H9 (cell line): ENCODE data around the gene AMOTL1. TPM values are rescaled to one million over a fixed set of nuclear protein-coding genes. Genes with fewer than 3 reads are reported as not detected.

Source experiments
- DNase-seq: peaks from one replicate; pipeline ENCODE4 v3.0.0-alpha.2; 2017
- H2AFZ ChIP-seq: one replicate; pipeline ENCODE4 v1.6.1; 2013; ENCODE audit warnings: mild to moderate bottlenecking, low read length, control low read depth, moderate library complexity
- H2AK5ac ChIP-seq: 2 replicates; pipeline ENCODE4 v1.6.1; 2013; ENCODE audit warnings: low read length, control low read depth, mixed read lengths; ENCODE audit not compliant: insufficient read length
- H2BK120ac ChIP-seq: one replicate; pipeline ENCODE4 v1.6.1; 2013; ENCODE audit warnings: low read depth, mild to moderate bottlenecking, low read length, control low read depth, inconsistent platforms; ENCODE audit not compliant: poor library complexity, severe bottlenecking
- H2BK12ac ChIP-seq: 2 replicates; pipeline ENCODE4 v1.6.1; 2013; ENCODE audit warnings: low read length, control low read depth, mixed read lengths, low read depth; ENCODE audit not compliant: insufficient read length
- H2BK15ac ChIP-seq: 2 replicates; pipeline ENCODE4 v1.6.1; 2013; ENCODE audit warnings: low read depth, low read length, control low read depth
- H2BK20ac ChIP-seq: one replicate; pipeline ENCODE4 v1.6.1; 2013; ENCODE audit warnings: low read depth, mild to moderate bottlenecking, low read length, control low read depth, inconsistent platforms; ENCODE audit not compliant: poor library complexity, severe bottlenecking
- H2BK5ac ChIP-seq: 2 replicates; pipeline ENCODE4 v1.6.1; 2013; ENCODE audit warnings: low read length, control low read depth, mixed read lengths; ENCODE audit not compliant: insufficient read length
- H3K14ac ChIP-seq: 2 replicates; pipeline ENCODE4 v1.6.1; 2013; ENCODE audit warnings: low read length, control low read depth; ENCODE audit not compliant: insufficient read depth
- H3K18ac ChIP-seq: 2 replicates; pipeline ENCODE4 v1.6.1; 2013; ENCODE audit warnings: low read depth, mild to moderate bottlenecking, mixed read lengths, low read length, control low read depth; ENCODE audit not compliant: insufficient read length
- H3K23ac ChIP-seq: 2 replicates; pipeline ENCODE4 v1.6.1; 2013; ENCODE audit warnings: low read length, control low read depth, mixed read lengths, low read depth; ENCODE audit not compliant: insufficient read length
- H3K23me2 ChIP-seq: 2 replicates; pipeline ENCODE4 v1.6.1; 2013; ENCODE audit warnings: low read depth, mild to moderate bottlenecking, mixed read lengths, low read length, control low read depth; ENCODE audit not compliant: insufficient read length, poor library complexity, severe bottlenecking
- H3K27ac ChIP-seq: 2 replicates; pipeline ENCODE4 v1.5.1; 2013; ENCODE audit warnings: low read length, control low read depth, mixed read lengths, low read depth; ENCODE audit not compliant: insufficient read length
- H3K27me3 ChIP-seq: 2 replicates; pipeline ENCODE4 v1.6.1; 2013; ENCODE audit warnings: low read length, control low read depth, inconsistent platforms; ENCODE audit not compliant: insufficient read depth
- H3K4ac ChIP-seq: 2 replicates; pipeline ENCODE4 v1.6.1; 2013; ENCODE audit warnings: low read depth, mild to moderate bottlenecking, control low read depth, inconsistent platforms, low read length, moderate library complexity
- H3K4me1 ChIP-seq: 2 replicates; pipeline ENCODE4 v1.6.1; 2013; ENCODE audit warnings: low read length, control low read depth, inconsistent platforms; ENCODE audit not compliant: insufficient read depth
- H3K4me2 ChIP-seq: 2 replicates; pipeline ENCODE4 v1.6.1; 2013; ENCODE audit warnings: low read length, control low read depth, mixed read lengths; ENCODE audit not compliant: insufficient read length, insufficient read depth
- H3K56ac ChIP-seq: 2 replicates; pipeline ENCODE4 v1.6.1; 2013; ENCODE audit warnings: low read depth, mild to moderate bottlenecking, mixed read lengths, low read length, control low read depth; ENCODE audit not compliant: insufficient read length
- H3K79me1 ChIP-seq: 2 replicates; pipeline ENCODE4 v1.6.1; 2013; ENCODE audit warnings: low read depth, mild to moderate bottlenecking, moderate library complexity, low read length, control low read depth, inconsistent platforms; ENCODE audit not compliant: insufficient read depth, poor library complexity, severe bottlenecking
- H3K79me2 ChIP-seq: 2 replicates; pipeline ENCODE4 v1.6.1; 2013; ENCODE audit warnings: low read length, control low read depth, inconsistent platforms; ENCODE audit not compliant: insufficient read depth
- H3K9ac ChIP-seq: 2 replicates; pipeline ENCODE4 v1.6.1; 2013; ENCODE audit warnings: low read length, control low read depth, mixed read lengths; ENCODE audit not compliant: insufficient read length; ENCODE audit errors: extremely low read depth
- H3K9me3 ChIP-seq: one replicate; pipeline ENCODE4 v1.6.1; 2013; ENCODE audit warnings: low read depth, low read length, inconsistent platforms; ENCODE audit not compliant: control insufficient read depth
- H3T11ph ChIP-seq: one replicate; pipeline ENCODE4 v1.6.1; 2013; ENCODE audit warnings: mild to moderate bottlenecking, low read length, control low read depth, inconsistent platforms
- H4K20me1 ChIP-seq: one replicate; pipeline ENCODE4 v1.6.1; 2013; ENCODE audit not compliant: control insufficient read depth, insufficient read length, insufficient read depth
- H4K5ac ChIP-seq: 2 replicates; pipeline ENCODE4 v1.6.1; 2013; ENCODE audit warnings: low read depth, mild to moderate bottlenecking, mixed read lengths, low read length, control low read depth; ENCODE audit not compliant: insufficient read length
- H4K8ac ChIP-seq: replicated peaks from 2 replicates; pipeline ENCODE4 v1.6.1; 2013; ENCODE audit warnings: low read length, control low read depth, mixed read lengths, low read depth; ENCODE audit not compliant: insufficient read length
- H4K91ac ChIP-seq: 2 replicates; pipeline ENCODE4 v1.6.1; 2013; ENCODE audit warnings: low read depth, mild to moderate bottlenecking, moderate library complexity, mixed read lengths, low read length, control low read depth; ENCODE audit not compliant: insufficient read length
- H3K27ac Mint-ChIP-seq, 3 experiments: 2 replicates in 2 of 3; 3 replicates in 1 of 3; pipeline ENCODE4 v1.8.0; 2020 to 2021; ENCODE audit warnings: mixed read lengths in 3 of 3, mild to moderate bottlenecking in 1 of 3, moderate library complexity in 1 of 3
- H3K27me3 Mint-ChIP-seq: 2 replicates; pipeline ENCODE4 v1.8.0; 2021; ENCODE audit warnings: low read depth, mild to moderate bottlenecking, moderate library complexity, mixed read lengths
- H3K36me3 Mint-ChIP-seq, 3 experiments: 2 replicates in 2 of 3; 3 replicates in 1 of 3; pipeline ENCODE4 v1.8.0; 2020 to 2021; ENCODE audit warnings: low read depth in 3 of 3, mixed read lengths in 3 of 3; ENCODE audit not compliant: insufficient read depth in 1 of 3
- H3K4me1 Mint-ChIP-seq, 2 experiments: 2 replicates each; pipeline ENCODE4 v1.8.0; 2020; ENCODE audit warnings: mixed read lengths in 2 of 2
- H3K4me3 Mint-ChIP-seq, 2 experiments: 2 replicates in 1 of 2; 3 replicates in 1 of 2; pipeline ENCODE4 v1.8.0; 2020 to 2021; ENCODE audit warnings: mild to moderate bottlenecking in 2 of 2, mixed read lengths in 2 of 2, moderate library complexity in 1 of 2
- H3K9me3 Mint-ChIP-seq, 2 experiments: 2 replicates in 1 of 2; 3 replicates in 1 of 2; pipeline ENCODE4 v1.8.0; 2020; ENCODE audit warnings: mild to moderate bottlenecking in 2 of 2, mixed read lengths in 2 of 2, moderate library complexity in 1 of 2
- WGBS: extraction: QIAGEN DNeasy Blood & Tissue Kit; methylation state at CpG from one replicate; pipeline ENCODE4 v1.1.7; 2013; ENCODE audit warnings: missing lambda C conversion rate, low lambda C conversion rate, mixed read lengths; ENCODE audit not compliant: insufficient read length; ENCODE audit errors: extremely low coverage; 5-methylcytosine and 5-hydroxymethylcytosine counted together
- total RNA-seq: library from RNA; stranded (reverse); gene quantifications from 2 replicates; pipeline ENCODE4 v1.2.1, GENCODE V29; 2021
- TF ChIP-seq, protein P1 (sequence below): fragments of 200-600 bp; sonication (generic); conservative IDR thresholded peaks from 3 replicates; pipeline ENCODE4 v1.8.0; 2021; ENCODE audit warnings: antibody characterized with exemption, mild to moderate bottlenecking

The AMOTL1 gene
- total RNA-seq, 1 experiment from 2014 or later, result 18.5 TPM

DNA sequence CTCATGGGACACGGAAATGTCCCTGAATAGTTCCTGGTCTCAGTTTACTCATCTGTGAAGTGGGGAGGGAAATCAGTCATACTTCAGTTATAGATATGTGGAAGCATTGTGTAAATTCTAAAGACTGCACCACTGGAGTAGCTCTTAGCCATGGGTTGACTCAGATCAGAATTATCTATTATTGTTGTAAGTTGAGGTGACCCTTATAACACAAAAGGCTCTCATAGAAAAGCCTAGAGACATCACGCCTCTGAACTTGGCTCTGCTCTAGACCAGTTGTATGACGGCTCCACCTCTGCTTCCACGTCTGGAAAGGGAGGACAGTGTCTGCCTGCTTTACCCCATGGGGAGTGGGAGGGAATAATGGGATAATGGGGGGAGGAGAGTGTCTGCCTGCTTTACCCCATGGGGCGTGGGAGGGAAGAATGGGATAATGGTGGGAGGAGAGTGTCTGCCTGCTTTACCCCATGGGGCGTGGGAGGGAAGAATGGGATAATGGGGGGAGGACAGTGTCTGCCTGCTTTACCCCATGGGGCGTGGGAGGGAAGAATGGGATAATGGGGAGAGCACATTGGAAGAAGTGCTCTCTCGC lies 98.2 kb downstream of the AMOTL1 start:
- no peak overlapping the region for H3K9ac ChIP-seq
- H3K79me2 ChIP-seq, result no peaks in the 10 kb centered on the region
- H2AFZ ChIP-seq, result no peak overlapping the region
- WGBS, result no CpG with 5 or more reads among the region's 8 CpGs
- H3K4me2 ChIP-seq, result no peak overlapping the region
- H3K36me3 Mint-ChIP-seq, result peaks cover 34 to 45% (median 35%) of the 10 kb centered on the region in 3 experiments
- no peak overlapping the region for H2BK15ac ChIP-seq
- H3K4me1 ChIP-seq, result peaks cover 4% of the 10 kb centered on the region; the same call in 1 of the 2 replicates
- H3K23me2 ChIP-seq, result no peaks in the 10 kb centered on the region
- no peaks in the 10 kb centered on the region for H3K27me3 Mint-ChIP-seq
- H3K4ac ChIP-seq, result no peak overlapping the region
- H3T11ph ChIP-seq, result no peak overlapping the region
- no peaks in the 10 kb centered on the region for H3K27me3 ChIP-seq
- H3K23ac ChIP-seq, result no peak overlapping the region
- peaks cover 22 to 29% of the 10 kb centered on the region in 2 experiments for H3K4me1 Mint-ChIP-seq
- no peak for DNase-seq
- H2BK12ac ChIP-seq, result no peak overlapping the region
- no peaks in the 10 kb centered on the region for H4K20me1 ChIP-seq
- H3K27ac Mint-ChIP-seq, result peak overlapping the region in 1 of 3 experiments; percentile 40; a peak in 1 of 7 replicates
- H2BK20ac ChIP-seq, result no peak overlapping the region
- no peak overlapping the region for H3K4me3 Mint-ChIP-seq
- no peak overlapping the region; the same call in 1 of the 2 replicates for H3K14ac ChIP-seq
- H2AK5ac ChIP-seq, result no peak overlapping the region
- H2BK120ac ChIP-seq, result no peak overlapping the region
- TF ChIP-seq, protein P1, sequence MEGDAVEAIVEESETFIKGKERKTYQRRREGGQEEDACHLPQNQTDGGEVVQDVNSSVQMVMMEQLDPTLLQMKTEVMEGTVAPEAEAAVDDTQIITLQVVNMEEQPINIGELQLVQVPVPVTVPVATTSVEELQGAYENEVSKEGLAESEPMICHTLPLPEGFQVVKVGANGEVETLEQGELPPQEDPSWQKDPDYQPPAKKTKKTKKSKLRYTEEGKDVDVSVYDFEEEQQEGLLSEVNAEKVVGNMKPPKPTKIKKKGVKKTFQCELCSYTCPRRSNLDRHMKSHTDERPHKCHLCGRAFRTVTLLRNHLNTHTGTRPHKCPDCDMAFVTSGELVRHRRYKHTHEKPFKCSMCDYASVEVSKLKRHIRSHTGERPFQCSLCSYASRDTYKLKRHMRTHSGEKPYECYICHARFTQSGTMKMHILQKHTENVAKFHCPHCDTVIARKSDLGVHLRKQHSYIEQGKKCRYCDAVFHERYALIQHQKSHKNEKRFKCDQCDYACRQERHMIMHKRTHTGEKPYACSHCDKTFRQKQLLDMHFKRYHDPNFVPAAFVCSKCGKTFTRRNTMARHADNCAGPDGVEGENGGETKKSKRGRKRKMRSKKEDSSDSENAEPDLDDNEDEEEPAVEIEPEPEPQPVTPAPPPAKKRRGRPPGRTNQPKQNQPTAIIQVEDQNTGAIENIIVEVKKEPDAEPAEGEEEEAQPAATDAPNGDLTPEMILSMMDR, result no peak
- no peak overlapping the region for H4K8ac ChIP-seq
- H2BK5ac ChIP-seq, result no peak overlapping the region
- no peaks in the 10 kb centered on the region for H3K9me3 ChIP-seq
- no peaks in the 10 kb centered on the region for H3K9me3 Mint-ChIP-seq
- no peaks in the 10 kb centered on the region for H3K79me1 ChIP-seq
- no peak overlapping the region for H3K27ac ChIP-seq
- H4K91ac ChIP-seq, result no peak overlapping the region
- no peak overlapping the region for H4K5ac ChIP-seq
- H3K56ac ChIP-seq, result no peak overlapping the region
- H3K18ac ChIP-seq, result no peak overlapping the region
